HT1080 (cell line): ENCODE results near the gene RELL2. TPM values are rescaled to one million over a fixed set of nuclear protein-coding genes. Genes with fewer than 3 reads are reported as not detected.
"Not testable (repeated sequence)": the region's sequence is repeated elsewhere in the genome, so short reads cannot be mapped to it uniquely, and the experiment has no call there.

Source experiments
- DNase-seq: peaks from one replicate; pipeline ENCODE4 v3.0.0-alpha.2; 2015; ENCODE audit warnings: low read depth
- polyA plus RNA-seq, 2 experiments: library from polyadenylated mRNA; depleted of rRNA; stranded (reverse); fragments of >200 nt; gene quantifications; 2 replicates each; pipeline ENCODE4 v1.2.3, GENCODE V29; 2015
- total RNA-seq: library from RNA; depleted of rRNA; stranded (reverse); fragments of >200 nt; shearing (Covaris generic); gene quantifications from 2 replicates; pipeline ENCODE4 v1.2.3, GENCODE V29; 2014; rRNA removed

Gene RELL2
- total RNA-seq, result 13.1 and 15.3 TPM in 2 replicates
- 6.8 TPM in 2 replicates for polyA plus RNA-seq (2015; cell fraction: cytosol; rRNA removed)
- polyA plus RNA-seq (2015; cell fraction: nucleus; rRNA removed), result 26.1 and 28.6 TPM in 2 replicates

GRCh38 chr5:141636413-141637122 is at the start of gene RELL2, which contains the start of gene HDAC3:
Gene RELL2, plus strand, starts transcription at chr5:141636997. Its CDS starts 1,229 bp downstream, at chr5:141638226.
Gene HDAC3, minus strand, starts transcription at chr5:141636849. Its CDS starts 59 bp downstream, at chr5:141636790.
- peak; percentile 91 for DNase-seq

- DNase-seq, result no peak
Observed at GRCh38 chr5:141590127-141590526, 46.7 kb upstream of the RELL2 start.

GRCh38 chr5:141596867-141597266 is 39.9 kb upstream of the RELL2 start:
- no peak for DNase-seq

GRCh38 chr5:141597394-141597793 is 39.4 kb upstream of the RELL2 start:
- DNase-seq, result peak; percentile 34

GRCh38 chr5:141597814-141598213 is 39.0 kb upstream of the RELL2 start:
- DNase-seq, result no peak

GRCh38 chr5:141598391-141599345 is 38.1 kb upstream of the RELL2 start:
- DNase-seq, result peak; percentile 48

- DNase-seq, result no peak
Observed at GRCh38 chr5:141602606-141603005, 34.2 kb upstream of the RELL2 start.

GRCh38 chr5:141603923-141604717 is 32.7 kb upstream of the RELL2 start:
- peak; percentile 97 for DNase-seq

GRCh38 chr5:141605523-141606277 is 31.1 kb upstream of the RELL2 start:
- peak; percentile 93 for DNase-seq

GRCh38 chr5:141608046-141608445 is 28.8 kb upstream of the RELL2 start:
- DNase-seq, result no peak

- DNase-seq, result no peak
Observed at GRCh38 chr5:141608557-141608956, 28.2 kb upstream of the RELL2 start.

- DNase-seq, result no peak
Observed at GRCh38 chr5:141609044-141609443, 27.8 kb upstream of the RELL2 start.

GRCh38 chr5:141609921-141610320 is 26.9 kb upstream of the RELL2 start:
- DNase-seq, result not testable (repeated sequence)

GRCh38 chr5:141611289-141611688 is 25.5 kb upstream of the RELL2 start:
- DNase-seq, result no peak

- DNase-seq, result no peak
Observed at GRCh38 chr5:141613344-141613743, 23.5 kb upstream of the RELL2 start.

- no peak for DNase-seq
Observed at GRCh38 chr5:141615991-141616720, 20.6 kb upstream of the RELL2 start.

- no peak for DNase-seq
Observed at GRCh38 chr5:141617128-141617527, 19.7 kb upstream of the RELL2 start.

GRCh38 chr5:141617682-141618029 is 19.1 kb upstream of the RELL2 start:
- peak; percentile 17 for DNase-seq

- peak; percentile 42 for DNase-seq
Observed at GRCh38 chr5:141618030-141618803, 18.6 kb upstream of the RELL2 start.
